Measurements from ENCODE around the gene GALNT10.

- TF ChIP-seq POU6F1 (CRISPR knock-in tag; IDR thresholded peaks at IDR 0.05; ENCODE audit: borderline replicate concordance, low read depth), result no peak
- TF ChIP-seq SNAI2 (CRISPR knock-in tag; IDR thresholded peaks at IDR 0.05), result no peak
Measured at GRCh38 chr5:154274828-154275185, 84.3 kb downstream of the GALNT10 start.
